DND-41 (cell line): Measurements from ENCODE around the gene DSTN.
A peak's percentile ranks its signal among the peaks of the same experiment; 100 is the strongest.

Experiments
- EZH2 ChIP-seq: IDR thresholded peaks from 3 replicates; pipeline ENCODE4 v1.6.1; 2012; ENCODE audit warnings: borderline replicate concordance, low read depth, mild to moderate bottlenecking, moderate library complexity, low read length, inconsistent platforms; ENCODE audit not compliant: severe bottlenecking
- TF ChIP-seq, protein P1 (sequence below): IDR thresholded peaks from 2 replicates; pipeline ENCODE4 v1.5.1; 2012; ENCODE audit warnings: borderline replicate concordance, low read length, moderate library complexity, mild to moderate bottlenecking; ENCODE audit not compliant: poor library complexity, severe bottlenecking; ENCODE audit errors: extremely low read depth

DNA sequence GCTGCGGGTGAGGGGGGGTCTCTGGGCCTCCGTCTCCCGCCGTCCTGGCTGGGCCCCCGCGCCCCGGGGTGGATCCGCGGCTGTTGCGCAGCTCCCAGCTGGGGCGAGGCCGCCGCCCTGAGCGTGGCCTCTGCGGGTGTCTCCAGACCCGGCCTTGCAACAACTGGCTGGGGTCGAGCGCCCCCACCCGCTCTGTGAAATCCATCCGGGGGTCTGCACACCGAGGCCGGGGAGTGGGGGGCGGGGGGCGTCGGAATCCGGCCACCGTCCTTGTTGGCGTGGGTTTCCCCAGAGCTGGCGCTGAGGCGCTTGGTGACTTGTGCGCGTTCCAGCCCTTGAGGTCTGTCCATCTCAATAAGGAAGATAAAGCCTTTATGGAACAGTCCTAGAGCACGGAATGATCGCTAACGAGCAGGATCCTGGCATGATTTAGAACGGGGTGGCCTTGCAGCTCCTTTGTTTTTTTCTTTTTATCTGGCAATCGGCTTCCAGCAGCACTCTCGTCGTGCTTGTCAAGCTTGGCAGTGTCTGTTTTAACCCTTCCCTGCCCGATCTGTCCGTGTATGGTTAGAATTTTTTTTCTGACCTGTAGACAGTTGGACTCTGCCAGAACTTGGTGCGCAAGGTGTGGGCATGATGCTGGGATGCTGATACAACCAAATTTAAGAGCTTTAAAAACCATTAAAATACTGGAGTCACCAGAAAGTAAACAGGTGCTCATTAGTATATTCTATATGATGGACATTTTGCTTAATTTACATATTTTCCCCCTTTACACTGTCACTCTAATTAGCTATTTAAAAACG is 675 bp downstream of the DSTN start:
- TF ChIP-seq, protein P1, sequence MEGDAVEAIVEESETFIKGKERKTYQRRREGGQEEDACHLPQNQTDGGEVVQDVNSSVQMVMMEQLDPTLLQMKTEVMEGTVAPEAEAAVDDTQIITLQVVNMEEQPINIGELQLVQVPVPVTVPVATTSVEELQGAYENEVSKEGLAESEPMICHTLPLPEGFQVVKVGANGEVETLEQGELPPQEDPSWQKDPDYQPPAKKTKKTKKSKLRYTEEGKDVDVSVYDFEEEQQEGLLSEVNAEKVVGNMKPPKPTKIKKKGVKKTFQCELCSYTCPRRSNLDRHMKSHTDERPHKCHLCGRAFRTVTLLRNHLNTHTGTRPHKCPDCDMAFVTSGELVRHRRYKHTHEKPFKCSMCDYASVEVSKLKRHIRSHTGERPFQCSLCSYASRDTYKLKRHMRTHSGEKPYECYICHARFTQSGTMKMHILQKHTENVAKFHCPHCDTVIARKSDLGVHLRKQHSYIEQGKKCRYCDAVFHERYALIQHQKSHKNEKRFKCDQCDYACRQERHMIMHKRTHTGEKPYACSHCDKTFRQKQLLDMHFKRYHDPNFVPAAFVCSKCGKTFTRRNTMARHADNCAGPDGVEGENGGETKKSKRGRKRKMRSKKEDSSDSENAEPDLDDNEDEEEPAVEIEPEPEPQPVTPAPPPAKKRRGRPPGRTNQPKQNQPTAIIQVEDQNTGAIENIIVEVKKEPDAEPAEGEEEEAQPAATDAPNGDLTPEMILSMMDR: no peak
- peak; percentile 36 for TF ChIP-seq EZH2
